Stomach (tissue), 4 donors: ENCODE data around the gene KIF2A.

Source experiments
- EP300 ChIP-seq: sonication (generic); formaldehyde crosslinking; IDR thresholded peaks from one replicate; pipeline ENCODE4 v1.6.1; 2017; ENCODE audit warnings: antibody characterized with exemption
- POLR2A ChIP-seq, 4 donors: fragments of 450-650 bp; IDR thresholded peaks; one replicate each; pipeline ENCODE4 v1.6.1; 2016; ENCODE audit warnings: antibody characterized with exemption in 4 of 4, control low read depth in 2 of 4, mild to moderate bottlenecking in 1 of 4, moderate library complexity in 1 of 4
- POLR2AphosphoS5 ChIP-seq, 3 donors: sonication (generic); formaldehyde crosslinking; IDR thresholded peaks; one replicate each; pipeline ENCODE4 v1.6.1; 2016; ENCODE audit warnings: antibody characterized with exemption in 3 of 3
- TF ChIP-seq, protein P1 (sequence below), 7 experiments: fragments of 450-650 bp in 4 of 7; fragments of 200-600 bp in 3 of 7; sonication (generic) in 3 of 7; IDR thresholded peaks; one replicate each; pipeline ENCODE4 v1.5.1; 2016 to 2019; ENCODE audit warnings: antibody characterized with exemption in 7 of 7, control low read depth in 2 of 7, mild to moderate bottlenecking in 1 of 7

DNA sequence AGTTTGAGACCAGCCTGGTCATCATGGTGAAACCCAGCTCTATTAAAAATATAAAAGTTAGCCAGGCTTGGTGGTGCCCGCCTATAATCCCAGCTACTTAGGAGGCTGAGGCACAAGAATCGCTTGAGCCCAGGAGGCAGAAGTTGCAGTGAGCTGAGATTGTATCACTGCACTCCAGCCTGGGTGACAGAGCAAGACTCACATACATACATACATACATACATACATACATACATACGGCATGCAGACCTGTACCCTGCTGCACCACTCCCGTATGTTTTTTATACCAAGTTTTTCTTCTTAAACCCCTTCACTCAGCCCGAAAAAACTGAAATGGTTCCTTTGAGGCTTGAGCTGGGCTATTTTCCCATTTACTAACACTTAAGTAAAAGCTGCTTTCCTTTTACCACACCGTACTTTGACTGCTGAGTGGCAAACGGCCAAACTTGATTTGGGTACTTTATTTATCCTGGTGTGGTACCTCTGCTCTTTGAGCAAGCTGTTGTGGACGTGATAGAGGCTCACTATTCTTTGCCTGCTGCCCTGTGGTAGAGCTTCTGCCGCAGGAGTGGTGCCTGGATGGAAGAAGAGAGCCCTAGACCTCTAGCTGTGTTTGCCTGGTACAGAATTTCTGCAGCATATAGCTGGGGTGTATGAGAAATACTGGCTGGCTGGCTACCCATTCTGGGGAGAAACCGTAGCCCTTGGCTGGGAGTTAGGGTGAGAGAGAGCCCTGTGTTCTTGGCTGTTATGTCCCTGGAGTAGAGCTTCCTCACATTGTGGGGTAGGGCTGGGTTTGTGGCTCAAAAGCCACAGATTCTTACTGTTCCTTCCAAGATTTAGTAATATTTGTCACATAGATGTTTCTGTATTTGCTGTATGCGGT lies 126.0 kb downstream of the KIF2A start:
- peak in 1 of 3 donors; percentile 23 for TF ChIP-seq POLR2AphosphoS5 (IDR thresholded peaks at IDR 0.05)
- no peak for TF ChIP-seq POLR2A (IDR thresholded peaks at IDR 0.05)
- TF ChIP-seq, protein P1, sequence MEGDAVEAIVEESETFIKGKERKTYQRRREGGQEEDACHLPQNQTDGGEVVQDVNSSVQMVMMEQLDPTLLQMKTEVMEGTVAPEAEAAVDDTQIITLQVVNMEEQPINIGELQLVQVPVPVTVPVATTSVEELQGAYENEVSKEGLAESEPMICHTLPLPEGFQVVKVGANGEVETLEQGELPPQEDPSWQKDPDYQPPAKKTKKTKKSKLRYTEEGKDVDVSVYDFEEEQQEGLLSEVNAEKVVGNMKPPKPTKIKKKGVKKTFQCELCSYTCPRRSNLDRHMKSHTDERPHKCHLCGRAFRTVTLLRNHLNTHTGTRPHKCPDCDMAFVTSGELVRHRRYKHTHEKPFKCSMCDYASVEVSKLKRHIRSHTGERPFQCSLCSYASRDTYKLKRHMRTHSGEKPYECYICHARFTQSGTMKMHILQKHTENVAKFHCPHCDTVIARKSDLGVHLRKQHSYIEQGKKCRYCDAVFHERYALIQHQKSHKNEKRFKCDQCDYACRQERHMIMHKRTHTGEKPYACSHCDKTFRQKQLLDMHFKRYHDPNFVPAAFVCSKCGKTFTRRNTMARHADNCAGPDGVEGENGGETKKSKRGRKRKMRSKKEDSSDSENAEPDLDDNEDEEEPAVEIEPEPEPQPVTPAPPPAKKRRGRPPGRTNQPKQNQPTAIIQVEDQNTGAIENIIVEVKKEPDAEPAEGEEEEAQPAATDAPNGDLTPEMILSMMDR (IDR thresholded peaks at IDR 0.05): no peak
- no peak for TF ChIP-seq EP300
